HS-27A (cell line): ENCODE results near the gene RPL15.
A peak's percentile ranks its signal among the peaks of the same experiment; 100 is the strongest.

Experiments used
- DNase-seq: peaks from one replicate; pipeline ENCODE4 v3.0.0-alpha.2; 2012; ENCODE audit warnings: low read depth, missing footprints

Gene RPL15

DNA sequence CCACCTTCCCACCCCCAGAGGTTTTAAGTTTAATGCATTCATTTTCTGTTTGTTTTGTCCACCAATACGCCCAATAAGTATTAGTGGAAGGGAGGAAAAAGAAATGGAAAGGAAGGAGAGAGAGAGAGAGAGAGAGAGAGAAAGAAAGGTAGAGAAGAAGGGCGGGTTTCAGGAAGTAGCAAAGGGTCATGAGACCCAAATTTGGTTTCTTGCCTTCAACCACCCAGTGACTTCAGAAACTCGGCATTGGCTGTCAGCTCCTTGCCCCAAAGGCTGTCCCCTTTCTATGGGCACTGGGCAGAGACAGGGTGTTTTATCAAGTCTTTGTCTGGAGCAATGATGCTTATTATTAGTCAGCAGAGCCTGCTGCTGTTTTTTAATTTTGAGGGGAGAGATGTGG is 14.7 kb downstream of the RPL15 start:
- DNase-seq, result no peak

DNA sequence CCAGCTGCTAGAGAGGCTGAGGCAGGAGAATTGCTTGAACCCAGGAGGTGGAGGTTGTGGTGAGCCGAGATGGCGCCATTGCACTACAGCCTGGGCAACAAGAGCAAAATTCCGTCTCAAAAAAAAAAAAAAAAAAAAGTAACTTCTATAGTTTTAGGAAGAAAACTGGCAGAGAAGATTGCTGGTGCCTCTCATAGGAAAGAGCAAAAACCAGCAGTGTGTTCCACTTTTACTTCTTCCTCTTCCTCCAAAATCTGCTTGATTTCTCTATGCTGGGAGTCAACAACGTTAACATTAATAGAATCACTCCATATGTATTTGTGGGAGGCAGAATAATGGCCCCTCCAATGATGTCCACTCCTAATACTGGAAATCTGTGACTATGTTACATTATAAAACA is 15.6 kb downstream of the RPL15 start:
- no peak for DNase-seq

DNA sequence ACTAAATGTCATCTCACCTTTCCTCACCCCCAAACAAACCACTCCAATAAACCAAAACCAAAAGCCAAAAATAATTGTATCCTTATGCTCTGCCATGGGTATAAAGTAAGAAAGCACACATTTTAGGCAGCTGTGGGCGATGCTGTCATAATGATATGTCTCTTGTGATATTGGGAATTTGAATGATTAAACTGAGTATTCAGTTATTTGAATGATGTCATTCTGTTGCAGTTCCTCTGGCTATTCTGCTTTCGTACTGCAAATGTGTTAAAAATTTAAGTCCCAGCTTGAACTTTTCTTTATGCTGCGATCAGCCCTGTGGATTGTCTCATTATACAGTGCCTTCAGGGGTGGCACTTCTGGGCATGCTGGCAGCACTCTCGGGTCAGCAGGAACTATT is 17.3 kb downstream of the RPL15 start:
- no peak for DNase-seq

DNA sequence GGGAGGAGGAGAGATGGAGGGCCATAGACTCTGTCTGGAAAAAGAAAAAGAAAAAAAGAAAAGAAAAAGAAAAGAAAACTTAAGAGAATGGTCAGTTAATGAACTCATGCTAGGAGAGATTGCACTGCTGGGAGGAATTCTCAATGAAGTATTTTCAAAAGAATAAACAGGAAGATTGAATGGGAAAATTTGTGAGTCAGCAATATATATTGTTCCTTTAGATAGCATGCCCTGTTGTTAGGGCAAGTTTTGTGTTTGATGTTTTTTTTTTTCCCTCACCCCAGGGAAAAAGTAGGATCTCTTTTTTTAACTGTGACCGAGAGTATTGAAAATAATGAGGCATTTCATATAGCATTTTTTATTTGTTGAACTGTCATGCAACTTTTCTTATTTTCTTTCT is 20.4 kb downstream of the RPL15 start:
- no peak for DNase-seq

DNA sequence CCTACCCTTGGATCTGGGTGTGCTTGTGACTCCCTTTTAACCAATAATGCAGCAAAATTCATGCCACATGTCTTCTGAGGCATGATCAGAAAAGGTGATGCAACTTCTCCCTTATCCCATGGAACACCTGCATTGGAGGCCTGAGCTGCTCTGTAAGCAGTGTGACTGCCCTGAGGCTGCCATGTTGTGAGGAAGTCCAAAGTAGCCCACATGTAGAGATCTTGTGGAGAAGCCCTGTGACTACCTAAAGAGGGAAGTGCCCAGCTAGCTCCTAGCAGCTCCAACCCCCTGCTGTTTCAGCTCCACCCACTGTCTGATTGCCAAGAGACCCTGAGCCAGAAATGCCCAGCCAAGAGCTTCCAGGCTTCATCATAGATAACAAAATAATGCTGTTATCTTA is 21.8 kb downstream of the RPL15 start:
- DNase-seq, result no peak

DNA sequence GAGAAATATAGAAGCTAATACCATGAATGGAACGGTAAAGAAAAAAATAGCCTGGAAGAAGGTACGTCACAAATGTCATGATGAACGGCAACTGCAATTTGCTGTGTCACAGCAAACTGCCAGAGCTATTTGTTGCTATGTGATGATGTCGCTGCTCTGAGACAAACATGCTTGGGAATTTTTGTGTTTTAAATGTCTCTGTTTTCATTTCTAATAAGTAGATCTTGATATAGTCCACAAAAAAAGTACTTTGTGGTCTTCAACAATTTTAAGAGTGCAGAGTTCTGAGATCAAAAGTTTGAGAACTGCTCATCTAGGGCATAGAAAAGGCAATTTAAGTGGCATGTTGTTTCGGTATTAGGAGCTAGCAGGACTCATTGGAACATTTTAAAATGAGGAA is 23.8 kb downstream of the RPL15 start:
- DNase-seq, result no peak

DNA sequence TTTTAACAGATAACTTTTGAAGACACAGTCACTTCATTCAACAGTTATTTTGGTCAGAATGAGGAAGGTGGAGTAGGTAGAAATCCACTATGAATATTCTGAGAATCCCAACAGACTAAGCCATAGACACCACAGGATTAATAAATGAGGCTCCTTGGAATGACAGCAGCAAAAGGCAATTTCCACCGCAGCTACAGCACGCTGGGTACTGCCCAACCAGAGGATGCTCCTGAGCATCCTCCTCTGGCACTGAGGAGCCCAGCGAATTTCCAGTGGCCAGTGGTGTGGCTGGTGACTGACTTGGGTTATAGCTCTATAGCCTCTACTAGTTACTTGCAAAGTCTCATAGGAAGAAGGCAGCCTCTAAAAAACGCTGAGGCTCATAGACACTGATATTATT is 24.5 kb downstream of the RPL15 start:
- DNase-seq, result no peak

DNA sequence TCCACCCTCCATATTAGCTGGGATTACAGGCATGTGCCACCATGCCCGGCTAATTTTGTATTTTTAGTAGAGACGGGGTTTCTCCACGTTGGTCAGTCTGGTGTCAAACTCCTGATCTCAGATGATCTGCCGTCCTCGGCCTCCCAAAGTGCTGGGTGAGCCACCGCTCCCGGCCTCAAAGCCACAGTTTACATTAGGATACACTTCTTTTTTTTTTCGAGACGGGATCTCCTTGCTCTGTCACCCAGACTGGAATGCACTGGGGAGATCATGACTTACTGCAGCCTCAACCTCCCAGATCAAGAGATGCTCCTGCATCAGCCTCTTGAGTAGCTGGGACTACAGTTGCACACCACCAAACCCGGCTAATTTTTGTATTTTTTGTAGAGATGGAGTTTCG is 25.6 kb downstream of the RPL15 start:
- DNase-seq, result no peak

DNA sequence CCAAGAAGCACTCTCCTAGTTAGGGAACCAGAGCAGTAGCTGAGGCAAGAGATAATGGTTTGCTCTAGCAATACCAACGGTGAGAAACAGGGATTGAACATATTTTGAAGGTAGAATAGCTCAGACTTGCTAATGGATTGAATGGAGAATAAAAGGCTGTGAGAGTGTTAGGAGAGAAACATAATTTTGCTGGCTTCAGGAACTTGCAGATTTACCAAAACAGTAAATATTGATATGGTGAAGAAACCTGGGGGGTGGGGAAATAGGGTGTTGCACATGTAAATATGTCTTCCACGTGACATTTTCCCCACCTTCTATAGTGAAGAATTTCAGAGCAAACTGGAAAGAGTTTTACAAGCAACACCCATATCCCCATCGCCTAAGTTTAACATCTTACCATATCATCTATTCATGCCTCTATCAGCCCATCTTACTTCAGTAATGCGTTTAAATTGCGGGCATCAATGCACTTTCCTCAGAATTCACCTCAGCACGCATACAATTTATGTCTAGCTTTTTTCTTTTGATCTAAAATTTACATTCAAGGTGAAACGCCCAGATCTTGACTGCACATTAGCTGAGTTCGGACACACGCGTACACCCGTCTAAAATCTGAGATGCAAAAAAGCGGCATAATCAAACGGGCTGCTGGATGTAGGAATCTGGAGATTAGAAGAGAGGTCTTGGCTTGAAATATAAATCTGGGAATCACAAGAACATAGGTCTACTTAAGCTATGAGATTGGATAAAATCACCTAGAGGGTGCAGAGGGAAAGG is 27.3 kb downstream of the RPL15 start:
- DNase-seq, result no peak

DNA sequence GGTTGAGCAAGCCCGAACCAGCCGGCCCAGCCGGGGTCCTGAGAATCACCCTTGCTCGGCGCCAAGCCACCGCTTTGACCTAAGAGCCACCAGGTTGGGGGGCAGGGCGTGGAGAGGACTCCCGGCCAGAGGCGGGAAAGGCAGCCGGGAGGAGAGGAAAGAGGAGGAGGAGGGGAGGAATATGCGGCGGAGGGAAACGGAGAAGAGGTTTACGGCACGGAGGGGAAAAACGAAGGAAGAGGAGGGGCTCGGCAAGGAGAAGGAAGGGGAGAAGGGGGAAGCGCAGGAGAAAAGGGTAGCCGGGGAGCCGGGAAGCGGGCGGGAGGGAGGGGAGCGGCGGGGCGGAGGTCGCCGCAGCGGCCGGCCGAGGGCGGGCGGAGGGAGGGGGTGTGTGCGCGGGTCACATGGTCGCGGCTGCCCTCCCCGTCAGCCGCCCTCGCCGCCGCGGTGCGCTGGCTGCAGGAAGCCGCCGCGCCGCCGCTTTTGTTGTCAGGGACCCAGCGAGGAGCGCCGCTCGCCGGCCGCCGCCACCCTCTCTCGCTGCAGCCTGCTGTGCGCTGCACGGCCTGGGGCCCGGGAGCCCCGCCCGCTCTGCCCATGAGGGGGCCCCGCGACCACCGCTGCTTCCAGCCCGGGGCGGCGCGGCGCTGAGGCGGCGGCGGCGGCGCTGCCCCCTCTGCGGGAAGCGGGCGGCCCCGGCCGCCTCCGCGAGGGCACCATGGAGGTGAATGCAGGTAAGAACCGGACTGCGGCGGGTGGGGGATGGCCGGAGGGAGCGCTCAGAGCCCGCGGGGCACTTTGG is 28.1 kb downstream of the RPL15 start, which contains the start of gene NR1D2:
Gene NR1D2 (plus strand): TSS at position 426 of the 802 bp plus-strand sequence. CDS start 293 bp downstream, at position 719.
- no peak for DNase-seq

DNA sequence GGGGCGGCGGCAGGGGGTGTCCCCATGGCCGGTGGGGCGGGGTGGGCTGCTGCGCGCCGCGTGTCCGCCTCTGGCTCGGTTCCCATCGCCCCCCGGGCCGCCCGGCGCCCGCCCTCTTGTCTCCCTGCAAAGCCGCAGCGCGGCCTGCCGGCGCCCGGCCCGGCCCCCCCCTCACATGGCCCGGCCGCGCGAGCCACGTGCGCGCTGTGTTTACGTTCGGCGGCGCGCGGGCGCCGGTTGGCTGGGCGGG is 28.7 kb downstream of the RPL15 start:
- DNase-seq, result no peak

DNA sequence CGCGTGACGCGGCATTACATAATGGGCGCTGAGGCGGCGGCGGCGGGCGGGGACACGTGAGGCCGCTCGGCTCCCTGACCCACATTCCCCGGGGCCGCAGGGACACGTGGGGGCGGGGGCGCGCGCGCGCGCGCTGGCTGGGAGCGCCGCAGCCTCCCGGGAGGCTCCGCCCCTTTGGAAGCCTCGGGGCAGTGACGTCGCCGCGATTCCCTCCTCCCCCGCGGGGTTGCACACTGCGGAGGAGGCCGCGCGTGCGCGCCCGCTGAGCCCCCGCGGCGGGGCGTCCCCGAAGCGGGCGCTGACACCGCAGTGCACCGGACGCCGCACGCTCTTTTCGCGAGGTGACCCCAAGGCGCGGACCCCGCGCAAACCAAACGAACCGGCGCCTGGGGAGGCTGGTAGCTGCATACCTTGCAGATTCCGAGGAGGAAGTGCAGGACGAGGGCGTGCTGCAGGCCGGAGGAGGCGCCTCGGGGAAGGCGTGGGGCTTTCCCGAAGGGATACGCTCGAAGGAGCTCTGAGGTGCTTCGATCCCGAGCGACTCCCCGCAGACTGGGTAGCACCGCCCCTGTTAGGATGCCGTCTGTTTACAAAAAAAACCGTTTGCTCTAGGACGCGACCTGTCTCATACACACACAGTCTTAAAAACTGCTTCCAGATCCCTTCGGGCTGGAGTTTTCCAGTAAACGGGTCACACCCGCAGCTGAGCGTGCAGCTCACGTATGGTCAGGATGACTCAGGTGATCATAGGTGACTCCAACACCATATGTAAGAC is 29.2 kb downstream of the RPL15 start:
- peak; percentile 84 for DNase-seq

DNA sequence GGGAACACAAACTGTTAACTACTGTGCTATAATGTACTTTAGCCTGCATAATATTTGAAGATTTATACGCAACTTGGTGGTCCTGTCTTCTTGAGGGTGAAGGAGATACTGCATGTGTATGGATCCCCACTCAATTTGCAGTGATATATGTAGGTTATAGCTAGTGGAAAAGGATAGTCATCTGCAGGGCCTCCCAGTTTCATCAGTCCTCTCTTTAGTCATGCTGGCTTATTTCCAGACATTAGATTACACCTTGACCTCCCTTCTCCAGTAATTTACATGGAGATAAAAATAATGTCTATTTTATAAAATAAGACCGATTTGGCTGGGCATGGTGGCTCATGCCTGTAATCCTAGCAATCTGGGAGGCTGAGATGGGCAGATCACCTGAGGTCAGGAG is 31.8 kb downstream of the RPL15 start:
- DNase-seq, result no peak

DNA sequence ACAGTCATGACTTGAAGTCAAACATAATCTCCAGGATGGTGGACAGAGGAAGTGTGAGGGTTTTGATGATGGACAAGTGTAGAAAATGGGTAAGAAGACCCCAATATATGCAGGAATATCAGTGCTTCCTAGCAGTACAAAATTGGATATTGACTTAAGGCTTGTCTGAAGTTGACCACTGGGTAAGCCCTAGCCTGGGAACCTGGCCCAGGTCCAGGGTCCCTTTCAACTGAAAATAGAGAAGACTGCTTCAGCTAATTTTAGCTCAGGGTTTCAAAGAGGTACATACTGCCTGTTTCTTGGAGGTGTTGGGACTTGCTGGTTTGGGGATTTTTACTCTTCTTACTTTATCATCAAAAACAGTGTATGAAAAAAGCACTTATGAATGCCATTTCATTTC is 32.9 kb downstream of the RPL15 start:
- no peak for DNase-seq

DNA sequence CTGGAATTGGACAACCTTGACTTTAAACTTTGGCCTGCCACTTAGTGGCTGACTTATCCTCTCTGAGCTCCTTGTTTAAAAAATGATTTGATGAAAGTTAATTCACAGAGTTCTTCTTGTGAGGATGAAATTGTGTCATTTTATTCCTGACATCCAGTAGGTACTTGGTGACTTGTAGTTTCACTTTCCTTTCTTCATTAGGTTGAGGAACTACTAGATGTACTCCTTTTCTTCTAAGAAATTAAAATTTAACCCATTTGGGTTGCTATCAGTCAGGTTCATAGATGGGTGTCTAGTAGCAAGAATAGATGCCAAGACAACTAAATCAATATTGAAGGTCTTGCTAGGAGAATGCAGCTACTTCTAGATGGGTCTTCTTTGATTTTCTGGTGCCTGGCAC is 33.4 kb downstream of the RPL15 start:
- DNase-seq, result no peak

DNA sequence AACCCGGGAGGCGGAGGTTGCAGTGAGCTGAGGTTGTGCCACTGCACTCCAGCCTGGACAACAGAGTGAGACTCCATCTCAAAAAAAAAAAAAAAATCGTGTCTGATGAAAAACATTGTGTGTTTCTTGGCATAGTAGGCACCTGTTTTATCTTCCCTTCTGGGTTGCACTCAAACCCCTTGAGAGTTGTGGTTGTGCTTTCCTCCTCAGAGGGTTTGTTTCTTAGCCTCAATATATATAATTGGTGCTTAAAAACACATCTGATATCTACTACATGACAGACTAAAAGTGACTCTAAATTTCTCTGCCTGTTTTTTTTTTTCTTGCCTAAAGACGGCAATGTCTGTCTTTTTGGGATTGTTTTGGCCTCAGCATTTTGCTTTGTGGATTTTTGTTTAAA is 35.7 kb downstream of the RPL15 start:
- no peak for DNase-seq

DNA sequence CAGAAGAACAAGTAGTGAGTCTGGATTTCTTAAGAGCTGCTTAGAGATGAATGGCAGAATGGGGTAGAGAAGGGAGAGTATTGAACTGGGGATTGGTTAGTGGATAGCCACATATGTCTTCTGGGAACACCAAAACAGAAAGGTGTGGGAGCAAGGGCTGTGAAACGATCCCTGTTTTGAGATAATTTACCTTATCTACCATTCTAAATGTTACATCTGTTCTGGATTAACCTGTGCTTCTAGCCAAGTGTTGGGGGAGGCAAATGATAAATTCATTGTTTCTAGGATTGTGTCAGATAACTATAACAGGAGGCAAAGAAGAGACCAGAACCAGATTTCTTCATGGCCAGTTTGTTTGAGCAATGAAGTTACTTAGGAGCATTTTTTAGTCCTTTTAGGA is 36.6 kb downstream of the RPL15 start:
- DNase-seq, result no peak

DNA sequence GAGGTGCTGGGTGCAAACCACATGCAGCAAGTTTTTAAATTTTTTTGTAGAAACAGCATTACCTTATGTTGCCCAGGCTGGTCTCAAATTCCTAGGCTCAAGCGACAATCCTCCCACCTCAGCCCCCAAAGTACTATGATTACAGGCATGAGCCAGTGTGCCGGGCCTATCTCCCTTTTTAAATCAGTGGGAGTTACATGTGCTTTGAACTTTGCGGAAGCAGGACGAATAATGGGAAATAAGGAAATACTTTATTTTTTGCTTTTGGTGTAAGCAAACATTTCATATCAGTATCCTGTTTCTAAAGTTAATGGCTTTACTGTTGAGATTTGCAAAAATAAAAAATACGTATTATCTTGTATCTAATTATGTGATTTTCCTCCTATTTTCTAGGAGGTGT is 37.2 kb downstream of the RPL15 start:
- no peak for DNase-seq

DNA sequence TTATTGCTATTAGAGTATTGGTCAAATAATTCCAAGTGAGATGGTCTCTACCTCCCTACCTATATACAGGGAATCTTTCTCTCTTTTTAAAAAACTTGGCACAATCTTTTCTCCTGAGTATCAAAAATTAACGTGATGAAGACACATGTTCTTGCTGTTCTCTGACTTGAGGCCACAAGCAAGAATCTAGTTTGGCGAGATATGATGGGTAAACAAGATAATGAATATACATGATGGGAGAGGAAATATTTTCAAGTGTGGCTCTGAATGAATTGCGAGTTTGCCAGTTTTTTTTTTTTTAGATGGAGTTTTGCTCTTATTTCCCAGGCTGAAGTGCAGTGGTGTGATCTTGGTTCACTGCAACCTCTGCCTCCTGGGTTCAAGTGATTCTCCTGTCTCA is 39.8 kb downstream of the RPL15 start:
- no peak for DNase-seq

DNA sequence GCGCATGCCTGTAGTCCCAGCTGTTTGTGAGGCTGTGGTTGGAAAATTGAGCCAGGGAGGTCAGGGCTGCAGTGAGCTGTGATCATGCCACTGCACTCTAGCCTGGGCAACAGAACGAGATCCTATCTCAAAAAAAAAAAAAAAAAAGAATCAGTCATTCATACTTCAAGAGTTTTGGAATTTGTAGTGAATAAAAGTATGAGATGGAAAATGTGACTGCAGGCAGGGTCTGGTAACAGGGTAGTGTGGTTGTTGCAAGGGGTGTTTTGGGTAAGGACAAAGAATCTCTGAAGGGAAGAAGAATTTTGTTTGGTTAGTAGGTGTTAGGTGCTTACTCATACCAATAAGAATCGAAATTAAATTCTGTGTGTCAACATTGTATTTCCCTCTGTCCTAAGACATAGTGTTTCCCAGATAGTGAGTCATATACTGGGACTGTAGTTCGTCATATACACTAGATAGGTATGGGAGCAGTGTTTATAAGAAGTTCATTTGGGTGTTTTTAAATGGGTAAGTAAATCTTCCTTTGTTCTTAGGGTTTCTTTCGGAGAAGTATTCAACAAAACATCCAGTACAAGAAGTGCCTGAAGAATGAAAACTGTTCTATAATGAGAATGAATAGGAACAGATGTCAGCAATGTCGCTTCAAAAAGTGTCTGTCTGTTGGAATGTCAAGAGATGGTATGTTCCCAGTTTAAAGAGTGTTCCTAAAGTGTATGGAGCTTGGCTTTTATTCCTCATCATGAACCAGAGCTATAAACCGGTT is 42.4 kb downstream of the RPL15 start:
- peak; percentile 80 for DNase-seq

DNA sequence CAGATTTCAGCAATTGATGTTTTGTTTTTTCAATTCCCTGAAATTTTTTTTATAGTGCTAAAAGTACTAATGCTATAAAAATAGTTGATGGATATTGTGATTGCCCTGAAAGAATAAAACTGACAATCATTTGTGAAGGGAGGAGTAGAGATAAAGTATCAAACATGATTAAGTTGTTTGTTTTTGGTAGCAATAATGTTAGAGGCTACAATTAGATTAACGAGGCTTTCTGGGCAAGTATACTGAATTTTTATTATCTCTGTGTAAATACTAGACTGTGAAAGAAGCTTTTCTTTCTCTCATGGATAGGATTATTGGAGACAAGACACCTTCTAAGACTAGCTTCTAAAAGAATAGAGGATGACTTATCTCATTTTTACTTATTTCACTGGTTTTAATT is 43.7 kb downstream of the RPL15 start:
- no peak for DNase-seq

DNA sequence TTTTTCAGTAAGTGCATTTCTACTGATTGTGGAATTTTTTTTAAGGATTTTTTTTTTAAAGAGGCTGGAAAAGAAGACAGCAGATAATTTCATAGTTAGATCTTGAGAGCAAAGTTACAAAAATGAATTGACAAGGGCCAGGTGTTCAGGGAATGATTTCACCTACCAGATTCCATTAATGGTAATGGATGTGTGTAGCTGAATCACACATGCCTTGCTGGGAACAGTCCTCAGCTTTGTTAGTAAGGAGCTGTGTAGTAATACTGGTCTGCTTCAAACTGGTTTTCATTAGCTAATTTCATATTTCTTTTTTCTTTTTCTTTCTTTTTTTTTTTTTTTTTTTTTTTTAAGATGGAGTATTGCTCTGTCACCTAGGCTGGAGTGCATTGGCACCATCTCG is 44.1 kb downstream of the RPL15 start:
- no peak for DNase-seq
